Measurements from ENCODE around the gene TMEM236.

TMEM236 gene

DNA sequence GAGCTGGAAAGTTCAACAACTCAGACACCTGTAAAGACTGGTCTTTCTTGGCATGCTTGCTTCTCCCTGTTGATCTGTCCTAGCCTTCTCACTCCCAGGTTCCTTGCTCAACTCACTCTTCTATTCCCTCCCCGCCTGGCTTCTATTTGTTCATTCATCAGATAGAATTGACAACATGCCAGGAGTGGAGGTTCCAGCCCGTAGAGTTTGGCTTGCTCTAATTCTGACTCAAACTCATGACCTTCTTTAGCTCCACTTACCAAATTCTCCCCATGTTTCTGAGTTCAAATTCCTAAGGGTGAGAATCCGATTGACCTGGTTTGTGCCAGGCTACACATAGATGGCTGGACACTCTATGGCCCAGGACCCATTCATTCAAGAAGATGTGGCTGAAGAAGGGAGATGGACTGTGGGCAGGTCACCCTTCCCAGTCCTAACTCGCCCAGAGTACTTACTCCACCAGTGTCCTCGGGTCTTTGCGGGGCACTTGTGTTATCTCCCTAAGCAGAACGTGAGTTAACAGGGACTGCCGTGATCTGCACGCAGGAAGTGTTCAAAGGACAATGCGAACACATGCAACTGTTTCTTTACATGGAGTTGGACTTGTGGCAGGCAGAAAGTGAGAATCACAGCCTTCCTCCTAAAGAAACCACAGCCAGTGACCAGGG, 4.0 kb upstream of the TMEM236 start:
- CTCF ChIA-PET, result interaction anchor here (2.7 kb wide), 1 partner anchor 11 kb away, joined by 17 read pairs; no protein-coding TSS in a partner anchor
- TF ChIP-seq, protein P1, sequence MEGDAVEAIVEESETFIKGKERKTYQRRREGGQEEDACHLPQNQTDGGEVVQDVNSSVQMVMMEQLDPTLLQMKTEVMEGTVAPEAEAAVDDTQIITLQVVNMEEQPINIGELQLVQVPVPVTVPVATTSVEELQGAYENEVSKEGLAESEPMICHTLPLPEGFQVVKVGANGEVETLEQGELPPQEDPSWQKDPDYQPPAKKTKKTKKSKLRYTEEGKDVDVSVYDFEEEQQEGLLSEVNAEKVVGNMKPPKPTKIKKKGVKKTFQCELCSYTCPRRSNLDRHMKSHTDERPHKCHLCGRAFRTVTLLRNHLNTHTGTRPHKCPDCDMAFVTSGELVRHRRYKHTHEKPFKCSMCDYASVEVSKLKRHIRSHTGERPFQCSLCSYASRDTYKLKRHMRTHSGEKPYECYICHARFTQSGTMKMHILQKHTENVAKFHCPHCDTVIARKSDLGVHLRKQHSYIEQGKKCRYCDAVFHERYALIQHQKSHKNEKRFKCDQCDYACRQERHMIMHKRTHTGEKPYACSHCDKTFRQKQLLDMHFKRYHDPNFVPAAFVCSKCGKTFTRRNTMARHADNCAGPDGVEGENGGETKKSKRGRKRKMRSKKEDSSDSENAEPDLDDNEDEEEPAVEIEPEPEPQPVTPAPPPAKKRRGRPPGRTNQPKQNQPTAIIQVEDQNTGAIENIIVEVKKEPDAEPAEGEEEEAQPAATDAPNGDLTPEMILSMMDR (IDR thresholded peaks at IDR 0.05; ENCODE audit: insufficient read depth, low read length, missing control alignments), result no peak
- POLR2A ChIA-PET, result interaction anchor here (0.7 kb wide), 1 partner anchor 115 kb away, joined by 6 read pairs; no protein-coding TSS in a partner anchor
- no peak overlapping the region for H3K4me3 ChIP-seq (ENCODE audit: low read depth, low read length)
- DNase-seq (ENCODE audit: low read depth, low spot score), result no peak

DNA sequence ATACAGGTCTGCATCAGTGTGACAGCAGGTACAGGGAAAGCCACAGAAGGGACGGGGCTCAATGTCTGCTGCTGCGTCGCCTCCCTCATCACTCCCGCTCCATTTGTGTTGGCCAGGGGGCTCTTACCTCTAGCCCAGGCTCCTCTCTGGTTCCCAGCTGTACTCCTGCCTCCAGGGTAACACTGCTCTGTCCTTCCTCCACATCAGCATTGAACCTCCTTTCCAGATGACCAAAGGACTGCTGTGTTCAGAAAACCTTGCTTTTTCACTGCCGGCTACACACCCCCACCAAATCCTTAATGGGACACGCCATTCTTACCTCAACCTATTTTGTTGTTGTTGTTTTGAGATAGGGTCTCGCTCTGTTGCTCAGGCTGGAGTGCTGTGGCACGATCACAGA, 2.1 kb upstream of the TMEM236 start:
- TF ChIP-seq, protein P1 (IDR thresholded peaks at IDR 0.05; ENCODE audit: insufficient read depth, low read length, missing control alignments), result no peak
- CTCF ChIA-PET, result interaction anchor here (1.0 kb wide), 1 partner anchor 11 kb away, joined by 4 read pairs; no protein-coding TSS in a partner anchor
- POLR2A ChIA-PET, result no interaction called here

DNA sequence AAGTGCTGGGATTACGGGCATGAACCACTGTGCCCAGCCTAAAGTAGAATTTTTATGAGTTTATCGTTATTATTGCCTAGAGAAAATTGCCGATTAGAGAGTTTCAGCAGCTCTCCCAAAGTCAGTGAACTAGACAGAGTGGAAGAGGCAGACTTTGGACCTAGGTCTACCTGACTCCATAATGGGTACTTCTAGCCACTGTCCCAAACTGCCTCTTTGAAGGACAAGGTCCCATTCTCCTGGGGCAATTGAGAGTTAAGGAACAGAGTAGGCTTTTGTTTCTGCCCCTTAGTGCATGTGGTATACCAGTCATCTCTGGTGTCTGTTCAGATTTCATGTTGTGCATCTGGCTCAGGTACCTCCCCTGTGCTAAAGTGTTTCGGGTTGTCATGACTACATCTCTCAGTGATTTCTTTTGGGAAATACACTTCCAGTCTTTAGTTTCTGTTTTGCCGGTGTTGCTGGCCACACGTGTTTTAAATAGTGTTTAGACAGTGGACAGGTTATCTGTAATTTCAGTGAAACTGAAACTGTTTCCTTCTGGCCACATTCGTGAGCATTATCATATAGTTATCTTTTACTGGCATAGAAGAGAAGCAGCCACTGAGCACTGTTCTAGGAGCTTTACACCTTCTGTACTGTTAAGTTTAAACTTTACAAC, 4.7 kb downstream of the TMEM236 start:
- TF ChIP-seq, protein P1 (IDR thresholded peaks at IDR 0.05; ENCODE audit: insufficient read depth, low read length, missing control alignments), result no peak
- no peak overlapping the region for H3K4me3 ChIP-seq (ENCODE audit: low read depth, low read length)
- DNase-seq (ENCODE audit: low read depth, low spot score), result no peak
- ChIA-PET CTCF (interaction anchor here (0.8 to 1.8 kb wide), 6 partner anchors 10 to 158 kb away, joined by 3 to 6 read pairs (median 4); no protein-coding TSS in a partner anchor), POLR2A (no interaction called here)

More for the DNA sequence above, 2.1 kb upstream of the TMEM236 start:
- no peak for DNase-seq (ENCODE audit: low read depth, low spot score)
- H3K4me3 ChIP-seq (ENCODE audit: low read depth, low read length), result no peak overlapping the region

DNA sequence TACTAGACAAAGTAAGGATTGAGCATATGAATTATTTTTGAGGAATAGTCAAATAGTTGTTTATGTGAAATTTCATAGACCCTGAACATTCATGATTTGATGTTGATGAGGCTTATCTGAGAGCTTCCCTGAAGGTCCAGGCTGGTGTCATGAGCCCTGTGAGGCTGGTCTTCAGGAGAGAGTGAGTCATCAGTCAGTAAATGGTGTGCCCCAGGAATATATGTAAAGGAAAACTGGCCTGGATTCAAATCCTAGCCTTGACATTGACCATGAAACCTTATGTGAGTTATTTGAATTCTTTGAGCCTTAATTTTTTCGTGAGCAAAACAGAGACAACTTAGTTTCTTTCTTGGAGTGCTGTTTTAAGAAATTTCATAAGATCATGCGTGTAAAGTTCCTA, 6.2 kb downstream of the TMEM236 start:
- ChIA-PET CTCF (no interaction called here), POLR2A (no interaction called here)
- TF ChIP-seq, protein P1 (IDR thresholded peaks at IDR 0.05; ENCODE audit: insufficient read depth, low read length, missing control alignments), result no peak
- H3K4me3 ChIP-seq (ENCODE audit: low read depth, low read length), result no peak overlapping the region
- no peak for DNase-seq (ENCODE audit: low read depth, low spot score)

DNA sequence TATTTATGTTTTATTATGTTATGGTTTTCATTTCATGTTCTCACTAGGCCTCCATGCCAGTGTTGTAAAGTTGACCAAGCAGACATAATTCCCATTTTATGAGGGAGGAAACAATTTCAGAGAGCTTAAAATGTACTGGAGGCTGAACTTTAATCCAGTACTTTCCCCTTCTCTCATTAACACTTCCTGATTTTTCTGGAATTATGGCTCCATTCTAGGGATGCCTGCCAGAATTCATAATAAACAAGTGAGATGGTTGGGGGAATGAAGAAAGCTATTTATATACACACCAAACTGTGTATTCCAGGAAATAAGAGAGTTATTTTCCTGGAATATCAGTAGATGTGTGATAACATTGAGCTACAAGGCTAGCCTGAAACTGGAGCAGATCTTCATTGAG, 6.9 kb downstream of the TMEM236 start:
- ChIA-PET CTCF (interaction anchor here (1.2 kb wide), 1 partner anchor 16 kb away, joined by 9 read pairs; no protein-coding TSS in a partner anchor), POLR2A (no interaction called here)
- no peak overlapping the region for H3K4me3 ChIP-seq (ENCODE audit: low read depth, low read length)
- DNase-seq (ENCODE audit: low read depth, low spot score), result no peak
- TF ChIP-seq, protein P1 (IDR thresholded peaks at IDR 0.05; ENCODE audit: insufficient read depth, low read length, missing control alignments), result no peak

DNA sequence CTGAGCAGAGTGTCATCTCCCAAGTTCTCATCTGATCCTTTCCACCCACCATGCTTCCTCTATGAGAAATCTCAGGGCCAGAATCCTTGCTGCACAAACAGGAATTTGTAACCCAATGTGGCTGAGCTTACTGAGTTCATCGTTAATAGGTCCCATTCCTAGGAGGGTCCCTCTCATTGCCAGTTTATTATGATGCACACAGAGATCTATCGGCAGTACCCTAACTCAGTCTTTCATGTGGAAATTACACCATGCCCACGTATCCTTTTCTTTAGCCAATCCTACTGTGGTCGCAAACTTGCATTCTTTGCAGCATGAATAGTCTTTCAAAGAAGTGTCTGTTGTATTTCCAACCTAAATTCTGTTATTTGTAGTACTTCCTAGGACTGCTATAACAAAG, 12.1 kb downstream of the TMEM236 start:
- no peak for DNase-seq (ENCODE audit: low read depth, low spot score)
- CTCF ChIA-PET, result no interaction called here
- POLR2A ChIA-PET, result no interaction called here
- H3K4me3 ChIP-seq (ENCODE audit: low read depth, low read length), result no peak overlapping the region
- TF ChIP-seq, protein P1 (IDR thresholded peaks at IDR 0.05; ENCODE audit: insufficient read depth, low read length, missing control alignments), result no peak

Measured in AG04449 (cell line).